Measurements from ENCODE around the gene GEN1.

DNA sequence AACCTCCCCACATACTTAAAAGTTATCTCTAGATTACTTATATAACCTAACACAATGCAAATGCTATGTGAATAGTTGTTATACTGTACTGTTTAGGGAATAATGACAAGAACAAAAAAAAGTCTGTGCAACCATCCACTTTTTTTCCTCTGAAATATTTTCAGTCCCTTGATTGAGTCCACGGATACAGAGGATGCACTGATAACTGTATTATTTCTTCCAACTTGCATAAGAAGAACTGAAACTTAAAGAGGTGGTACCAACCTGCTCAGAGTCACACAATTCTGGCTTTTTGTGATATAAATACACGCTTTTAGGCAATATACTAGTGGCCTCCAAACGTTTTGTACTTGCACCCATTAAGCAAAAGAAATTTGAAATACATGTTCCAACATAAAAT is 1.7 kb upstream of the GEN1 start:
- TF ChIP-seq, protein P1, sequence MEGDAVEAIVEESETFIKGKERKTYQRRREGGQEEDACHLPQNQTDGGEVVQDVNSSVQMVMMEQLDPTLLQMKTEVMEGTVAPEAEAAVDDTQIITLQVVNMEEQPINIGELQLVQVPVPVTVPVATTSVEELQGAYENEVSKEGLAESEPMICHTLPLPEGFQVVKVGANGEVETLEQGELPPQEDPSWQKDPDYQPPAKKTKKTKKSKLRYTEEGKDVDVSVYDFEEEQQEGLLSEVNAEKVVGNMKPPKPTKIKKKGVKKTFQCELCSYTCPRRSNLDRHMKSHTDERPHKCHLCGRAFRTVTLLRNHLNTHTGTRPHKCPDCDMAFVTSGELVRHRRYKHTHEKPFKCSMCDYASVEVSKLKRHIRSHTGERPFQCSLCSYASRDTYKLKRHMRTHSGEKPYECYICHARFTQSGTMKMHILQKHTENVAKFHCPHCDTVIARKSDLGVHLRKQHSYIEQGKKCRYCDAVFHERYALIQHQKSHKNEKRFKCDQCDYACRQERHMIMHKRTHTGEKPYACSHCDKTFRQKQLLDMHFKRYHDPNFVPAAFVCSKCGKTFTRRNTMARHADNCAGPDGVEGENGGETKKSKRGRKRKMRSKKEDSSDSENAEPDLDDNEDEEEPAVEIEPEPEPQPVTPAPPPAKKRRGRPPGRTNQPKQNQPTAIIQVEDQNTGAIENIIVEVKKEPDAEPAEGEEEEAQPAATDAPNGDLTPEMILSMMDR (IDR thresholded peaks at IDR 0.05): no peak
- no peak for TF ChIP-seq EZH2 (IDR thresholded peaks at IDR 0.05)
